Measurements from ENCODE around the gene OBSL1. TPM values are rescaled to one million over a fixed set of nuclear protein-coding genes. Genes with fewer than 3 reads are reported as not detected.

The OBSL1 gene
- total and polyA plus RNA-seq, 2 donors from 2014 or later = 89.5 to 123 TPM

- H3K9ac ChIP-seq (ENCODE audit: low read length in 3 of 3) = peak overlapping the region; percentile 36 to 63 (median 59)
- H3K27me3 ChIP-seq (ENCODE audit: control insufficient read depth, insufficient read depth, low read length) = no peaks in the 10 kb centered on the region
- FAIRE-seq (no peak), DNase-seq (peak in 3 of 5 donors; percentile 30 to 71 (median 61))
- peak overlapping the region; percentile 50 to 72 (median 66) for H3K4me3 ChIP-seq (ENCODE audit: low read length in 3 of 3)
- peak overlapping the region; percentile 79 to 83 for H3K27ac ChIP-seq (ENCODE audit: low read depth in 2 of 2, low read length in 2 of 2)
- TF ChIP-seq, protein P1, sequence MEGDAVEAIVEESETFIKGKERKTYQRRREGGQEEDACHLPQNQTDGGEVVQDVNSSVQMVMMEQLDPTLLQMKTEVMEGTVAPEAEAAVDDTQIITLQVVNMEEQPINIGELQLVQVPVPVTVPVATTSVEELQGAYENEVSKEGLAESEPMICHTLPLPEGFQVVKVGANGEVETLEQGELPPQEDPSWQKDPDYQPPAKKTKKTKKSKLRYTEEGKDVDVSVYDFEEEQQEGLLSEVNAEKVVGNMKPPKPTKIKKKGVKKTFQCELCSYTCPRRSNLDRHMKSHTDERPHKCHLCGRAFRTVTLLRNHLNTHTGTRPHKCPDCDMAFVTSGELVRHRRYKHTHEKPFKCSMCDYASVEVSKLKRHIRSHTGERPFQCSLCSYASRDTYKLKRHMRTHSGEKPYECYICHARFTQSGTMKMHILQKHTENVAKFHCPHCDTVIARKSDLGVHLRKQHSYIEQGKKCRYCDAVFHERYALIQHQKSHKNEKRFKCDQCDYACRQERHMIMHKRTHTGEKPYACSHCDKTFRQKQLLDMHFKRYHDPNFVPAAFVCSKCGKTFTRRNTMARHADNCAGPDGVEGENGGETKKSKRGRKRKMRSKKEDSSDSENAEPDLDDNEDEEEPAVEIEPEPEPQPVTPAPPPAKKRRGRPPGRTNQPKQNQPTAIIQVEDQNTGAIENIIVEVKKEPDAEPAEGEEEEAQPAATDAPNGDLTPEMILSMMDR (IDR thresholded peaks at IDR 0.05; ENCODE audit: borderline replicate concordance, extremely low read depth, insufficient read depth) = no peak
- peaks cover 4 to 18% (median 9%) of the 10 kb centered on the region in 3 donors for H3K4me1 ChIP-seq (ENCODE audit: control insufficient read depth in 2 of 3, insufficient read depth in 2 of 3, low read depth in 1 of 3, low read length in 3 of 3)
- intact Hi-C loops (cut with DNase I) = no loop called here
- peaks cover 0 to 8% (median 8%) of the 10 kb centered on the region in 3 donors for H3K36me3 ChIP-seq (ENCODE audit: control insufficient read depth in 2 of 3, insufficient read depth in 3 of 3, low read length in 3 of 3)
- H3K9me3 ChIP-seq (ENCODE audit: control insufficient read depth in 2 of 3, insufficient read depth in 1 of 3, low read length in 3 of 3) = no peaks in the 10 kb centered on the region
Measured at GRCh38 chr2:219542931-219543595, 28.3 kb downstream of the OBSL1 start.

GRCh38 chr2:219541611-219542180, 29.6 kb downstream of the OBSL1 start:
- peaks cover 0 to 8% (median 8%) of the 10 kb centered on the region in 3 donors for H3K36me3 ChIP-seq (ENCODE audit: control insufficient read depth in 2 of 3, insufficient read depth in 3 of 3, low read length in 3 of 3)
- H3K9ac ChIP-seq (ENCODE audit: low read length in 3 of 3) = no peak overlapping the region
- TF ChIP-seq, protein P1 (IDR thresholded peaks at IDR 0.05; ENCODE audit: borderline replicate concordance, extremely low read depth, insufficient read depth) = peak; percentile 82
- no peak overlapping the region for H3K27ac ChIP-seq (ENCODE audit: low read depth in 2 of 2, low read length in 2 of 2)
- FAIRE-seq (no peak), DNase-seq (peak; percentile 89 to 95 (median 92))
- H3K4me1 ChIP-seq (ENCODE audit: control insufficient read depth in 2 of 3, insufficient read depth in 2 of 3, low read depth in 1 of 3, low read length in 3 of 3) = peaks cover 4 to 18% (median 9%) of the 10 kb centered on the region in 3 donors
- intact Hi-C loops (cut with DNase I) = no loop called here
- H3K9me3 ChIP-seq (ENCODE audit: control insufficient read depth in 2 of 3, insufficient read depth in 1 of 3, low read length in 3 of 3) = no peaks in the 10 kb centered on the region
- H3K4me3 ChIP-seq (ENCODE audit: low read length in 3 of 3) = peak overlapping the region in 2 of 3 donors; percentile 15 to 72
- no peaks in the 10 kb centered on the region for H3K27me3 ChIP-seq (ENCODE audit: control insufficient read depth, insufficient read depth, low read length)

DNA sequence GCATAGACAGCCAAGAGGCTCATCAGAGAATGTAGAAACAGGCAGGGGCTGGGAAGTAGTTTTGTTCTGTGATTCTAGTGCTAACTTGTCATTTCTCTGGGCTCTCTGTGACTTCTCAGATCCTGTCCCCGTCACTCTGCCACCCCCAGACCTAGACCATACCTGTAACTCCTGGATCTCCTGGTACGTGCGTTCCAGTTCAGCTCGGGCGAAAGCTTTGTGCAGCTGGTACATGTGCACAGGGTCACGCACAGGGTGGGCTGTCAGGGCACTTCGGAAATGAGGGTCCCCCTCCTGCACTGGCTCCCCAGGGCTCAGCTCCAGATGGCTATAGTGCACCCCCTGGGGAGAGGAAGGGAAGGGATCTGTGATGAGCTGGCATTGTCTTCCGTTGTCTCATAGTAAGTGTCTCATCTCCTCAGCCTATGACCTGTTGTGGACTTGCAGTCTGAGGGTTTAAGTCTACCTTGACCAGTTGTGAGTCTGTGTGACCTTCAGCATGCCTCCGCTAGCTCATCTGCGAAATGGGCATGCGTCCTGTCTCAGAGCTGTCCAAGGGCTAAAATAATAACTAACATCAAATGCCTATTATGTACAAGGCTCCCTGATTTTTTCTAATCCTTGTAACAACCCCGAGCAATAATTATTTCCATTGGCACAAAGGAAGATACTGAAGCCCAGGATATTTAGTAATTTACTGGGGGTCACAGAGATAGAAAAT, 30.4 kb downstream of the OBSL1 start:
- Histone ChIP-seq H3K27ac (ENCODE audit: low read depth in 2 of 2, low read length in 2 of 2) (no peak overlapping the region), H3K36me3 (ENCODE audit: control insufficient read depth in 2 of 3, insufficient read depth in 3 of 3, low read length in 3 of 3) (peaks cover 0 to 8% (median 8%) of the 10 kb centered on the region in 3 donors), H3K9me3 (ENCODE audit: control insufficient read depth in 2 of 3, insufficient read depth in 1 of 3, low read length in 3 of 3) (no peaks in the 10 kb centered on the region), H3K4me3 (ENCODE audit: low read length in 3 of 3) (no peak overlapping the region), H3K9ac (ENCODE audit: low read length in 3 of 3) (no peak overlapping the region), H3K27me3 (ENCODE audit: control insufficient read depth, insufficient read depth, low read length) (no peaks in the 10 kb centered on the region), H3K4me1 (ENCODE audit: control insufficient read depth in 2 of 3, insufficient read depth in 2 of 3, low read depth in 1 of 3, low read length in 3 of 3) (peaks cover 4 to 18% (median 9%) of the 10 kb centered on the region in 3 donors)
- intact Hi-C loops (cut with DNase I) = no loop called here
- DNase-seq (no peak), FAIRE-seq (no peak)
- TF ChIP-seq, protein P1 (IDR thresholded peaks at IDR 0.05; ENCODE audit: borderline replicate concordance, extremely low read depth, insufficient read depth) = no peak

All from kidney (tissue), 14 donors.